Nephron progenitor cell (in vitro differentiated cells): ENCODE results near the gene CGNL1.

Experiments used
- DNase-seq: peaks from one replicate; pipeline ENCODE4 v3.0.0; 2021
- H3K27ac Mint-ChIP-seq: 2 replicates; pipeline ENCODE4 v1.8.0; 2021; ENCODE audit warnings: mild to moderate bottlenecking, moderate library complexity, mixed read lengths
- H3K27me3 Mint-ChIP-seq: 2 replicates; pipeline ENCODE4 v1.8.0; 2021; ENCODE audit warnings: mild to moderate bottlenecking, low read depth, mixed read lengths; ENCODE audit not compliant: poor library complexity
- H3K36me3 Mint-ChIP-seq: 2 replicates; pipeline ENCODE4 v1.8.0; 2021; ENCODE audit warnings: low read depth, mixed read lengths
- H3K4me1 Mint-ChIP-seq: 2 replicates; pipeline ENCODE4 v1.8.0; 2021; ENCODE audit warnings: mixed read lengths
- H3K4me3 Mint-ChIP-seq: 2 replicates; pipeline ENCODE4 v1.8.0; 2021; ENCODE audit warnings: mild to moderate bottlenecking, moderate library complexity, mixed read lengths
- H3K9me3 Mint-ChIP-seq: 2 replicates; pipeline ENCODE4 v1.8.0; 2021; ENCODE audit warnings: mild to moderate bottlenecking, moderate library complexity, mixed read lengths
- TF ChIP-seq, protein P1 (sequence below): fragments of 200-600 bp; sonication (generic); IDR thresholded peaks from 2 replicates; pipeline ENCODE4 v1.5.0; 2021; ENCODE audit warnings: antibody characterized with exemption

The CGNL1 gene

DNA sequence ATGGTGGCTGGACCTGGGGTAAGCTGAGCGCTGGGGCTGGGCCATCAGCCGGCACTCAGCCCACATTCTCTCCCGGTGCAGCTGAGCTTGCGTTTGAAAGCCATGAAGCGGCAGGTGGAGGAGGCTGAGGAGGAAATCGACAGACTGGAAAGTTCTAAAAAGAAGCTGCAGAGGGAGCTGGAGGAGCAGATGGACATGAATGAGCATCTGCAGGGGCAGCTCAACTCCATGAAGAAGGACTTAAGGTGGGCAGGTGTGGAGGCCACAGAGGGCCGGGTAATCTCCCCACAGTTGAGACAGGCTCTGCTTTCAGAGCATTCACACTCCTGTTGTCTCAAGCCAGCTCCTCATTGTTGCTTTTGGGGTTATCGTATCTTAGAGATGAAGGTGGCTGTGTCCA lies 169.7 kb downstream of the CGNL1 start:
- Mint-ChIP-seq H3K9me3 (no peaks in the 10 kb centered on the region), H3K27me3 (peaks cover 5% of the 10 kb centered on the region), H3K27ac (no peak overlapping the region), H3K4me1 (peaks cover 54% of the 10 kb centered on the region), H3K36me3 (no peaks in the 10 kb centered on the region), H3K4me3 (no peak overlapping the region)
- TF ChIP-seq, protein P1, sequence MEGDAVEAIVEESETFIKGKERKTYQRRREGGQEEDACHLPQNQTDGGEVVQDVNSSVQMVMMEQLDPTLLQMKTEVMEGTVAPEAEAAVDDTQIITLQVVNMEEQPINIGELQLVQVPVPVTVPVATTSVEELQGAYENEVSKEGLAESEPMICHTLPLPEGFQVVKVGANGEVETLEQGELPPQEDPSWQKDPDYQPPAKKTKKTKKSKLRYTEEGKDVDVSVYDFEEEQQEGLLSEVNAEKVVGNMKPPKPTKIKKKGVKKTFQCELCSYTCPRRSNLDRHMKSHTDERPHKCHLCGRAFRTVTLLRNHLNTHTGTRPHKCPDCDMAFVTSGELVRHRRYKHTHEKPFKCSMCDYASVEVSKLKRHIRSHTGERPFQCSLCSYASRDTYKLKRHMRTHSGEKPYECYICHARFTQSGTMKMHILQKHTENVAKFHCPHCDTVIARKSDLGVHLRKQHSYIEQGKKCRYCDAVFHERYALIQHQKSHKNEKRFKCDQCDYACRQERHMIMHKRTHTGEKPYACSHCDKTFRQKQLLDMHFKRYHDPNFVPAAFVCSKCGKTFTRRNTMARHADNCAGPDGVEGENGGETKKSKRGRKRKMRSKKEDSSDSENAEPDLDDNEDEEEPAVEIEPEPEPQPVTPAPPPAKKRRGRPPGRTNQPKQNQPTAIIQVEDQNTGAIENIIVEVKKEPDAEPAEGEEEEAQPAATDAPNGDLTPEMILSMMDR, result peak; percentile 7
- no peak for DNase-seq

DNA sequence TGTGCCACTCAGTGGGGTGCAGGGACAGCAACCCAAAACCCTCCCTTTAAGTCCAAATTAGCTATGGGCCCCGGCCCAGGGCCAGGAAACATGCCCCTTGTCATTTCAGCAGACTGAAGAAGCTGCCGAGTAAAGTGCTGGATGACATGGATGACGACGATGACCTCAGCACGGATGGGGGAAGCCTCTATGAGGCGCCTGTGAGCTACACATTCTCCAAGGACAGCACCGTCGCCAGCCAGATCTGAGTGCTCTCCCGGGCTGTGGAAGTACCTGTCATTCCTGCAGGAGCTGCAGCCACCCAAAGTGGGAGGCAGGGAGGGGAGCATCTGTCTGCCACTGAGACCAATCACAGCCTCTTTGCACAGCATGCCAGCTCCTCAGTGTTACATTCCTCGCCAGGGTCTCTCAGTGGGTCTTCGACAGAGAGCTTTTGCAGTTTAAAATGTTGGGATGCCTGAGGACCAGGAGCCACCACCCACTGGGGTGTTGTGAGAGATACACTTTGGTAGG lies 171.0 kb downstream of the CGNL1 start:
- H3K27ac Mint-ChIP-seq, result no peak overlapping the region
- peaks cover 62% of the 10 kb centered on the region for H3K4me1 Mint-ChIP-seq
- DNase-seq, result no peak
- H3K4me3 Mint-ChIP-seq, result no peak overlapping the region
- TF ChIP-seq, protein P1, result no peak
- H3K27me3 Mint-ChIP-seq, result peaks cover 5% of the 10 kb centered on the region
- H3K36me3 Mint-ChIP-seq, result no peaks in the 10 kb centered on the region
- no peaks in the 10 kb centered on the region for H3K9me3 Mint-ChIP-seq

DNA sequence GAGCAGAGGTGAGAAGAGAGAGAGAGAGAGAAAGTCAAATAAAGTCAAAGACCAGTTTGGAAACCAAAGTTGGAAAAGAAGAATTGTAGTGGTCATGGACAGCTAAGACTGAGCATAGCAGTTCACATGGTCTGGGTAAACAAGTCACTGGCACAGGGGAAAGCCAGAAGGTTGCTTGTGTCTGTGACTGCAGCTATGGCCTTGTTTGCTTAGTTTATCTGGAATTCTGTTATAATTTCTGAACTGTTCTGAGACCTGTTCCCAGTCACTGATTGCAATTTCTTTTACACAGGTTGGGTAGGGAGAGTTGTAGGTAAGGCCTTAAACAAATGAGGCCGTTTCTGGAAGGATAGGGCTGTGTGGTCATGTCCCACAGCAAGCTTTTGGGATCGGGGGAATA lies 172.0 kb downstream of the CGNL1 start:
- Mint-ChIP-seq H3K4me3 (no peak overlapping the region), H3K27me3 (peaks cover 8% of the 10 kb centered on the region), H3K36me3 (no peaks in the 10 kb centered on the region), H3K9me3 (no peaks in the 10 kb centered on the region), H3K27ac (peak overlapping the region; percentile 46), H3K4me1 (peaks cover 67% of the 10 kb centered on the region)
- DNase-seq, result no peak
- TF ChIP-seq, protein P1, result no peak

DNA sequence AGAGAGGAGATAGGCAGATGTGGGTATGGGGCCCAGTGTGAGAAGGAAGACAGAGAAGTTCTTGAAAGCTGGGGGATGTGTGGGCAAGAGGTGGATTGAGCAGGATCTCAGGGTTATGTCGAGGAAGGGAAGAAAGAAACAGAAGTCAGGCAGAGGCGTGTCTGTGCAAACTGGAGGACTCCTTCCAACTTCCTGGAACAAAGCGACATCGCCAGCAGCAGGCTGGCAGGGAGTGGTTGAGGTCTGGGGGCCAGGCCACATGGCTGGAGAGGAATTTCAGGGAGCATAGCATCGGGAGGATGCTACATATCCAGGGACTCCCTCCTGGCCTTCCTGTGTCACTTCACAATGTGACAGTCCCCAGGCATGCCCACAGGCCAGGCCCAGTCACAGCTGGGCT lies 172.5 kb downstream of the CGNL1 start:
- peaks cover 67% of the 10 kb centered on the region for H3K4me1 Mint-ChIP-seq
- peaks cover 4% of the 10 kb centered on the region for H3K27me3 Mint-ChIP-seq
- no peak overlapping the region for H3K27ac Mint-ChIP-seq
- TF ChIP-seq, protein P1, result no peak
- no peak overlapping the region for H3K4me3 Mint-ChIP-seq
- no peaks in the 10 kb centered on the region for H3K36me3 Mint-ChIP-seq
- DNase-seq, result no peak
- H3K9me3 Mint-ChIP-seq, result no peaks in the 10 kb centered on the region

DNA sequence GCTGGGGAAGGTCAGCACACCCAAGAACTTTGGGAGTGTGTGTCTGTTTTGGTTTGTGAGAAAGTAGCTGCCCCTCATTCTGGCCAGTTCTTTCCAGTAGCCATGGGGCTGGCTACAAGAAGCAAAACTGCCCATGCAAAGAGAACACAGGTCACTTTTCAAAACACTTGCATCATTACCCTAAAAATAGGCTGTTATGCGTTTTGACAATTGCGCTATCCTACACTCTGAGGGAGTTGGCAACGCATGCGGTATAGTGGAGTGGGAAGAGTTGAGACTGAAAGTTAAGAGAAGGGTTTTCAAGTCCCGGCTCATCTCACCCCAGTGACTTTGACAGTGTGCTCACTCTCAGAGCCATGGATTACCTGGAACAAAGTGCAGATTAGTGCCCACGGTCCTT lies 173.6 kb downstream of the CGNL1 start:
- Mint-ChIP-seq H3K36me3 (no peaks in the 10 kb centered on the region), H3K27me3 (peaks cover 6% of the 10 kb centered on the region), H3K27ac (no peak overlapping the region), H3K4me1 (peaks cover 67% of the 10 kb centered on the region), H3K4me3 (no peak overlapping the region), H3K9me3 (no peaks in the 10 kb centered on the region)
- DNase-seq, result no peak
- TF ChIP-seq, protein P1, result no peak

DNA sequence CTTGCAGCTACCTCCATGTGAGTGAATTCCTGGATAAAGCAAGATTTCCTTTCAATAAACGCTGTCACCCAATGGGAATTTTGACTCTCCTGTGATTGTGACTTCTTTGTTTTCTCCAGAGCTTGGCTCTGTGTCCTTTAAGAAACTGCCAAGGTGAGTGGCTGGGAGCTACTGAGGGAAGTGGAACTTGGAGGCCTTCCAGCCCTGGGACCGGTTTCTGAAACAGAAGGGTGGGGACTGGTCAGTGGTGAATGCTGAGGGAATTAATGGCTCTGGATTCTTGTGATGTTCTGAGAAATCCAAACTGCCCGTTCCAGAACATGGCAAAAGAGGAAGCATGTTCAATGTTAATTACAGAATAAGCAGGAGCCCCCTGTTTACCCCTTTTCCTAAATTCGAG lies 174.3 kb downstream of the CGNL1 start:
- Mint-ChIP-seq H3K4me1 (peaks cover 67% of the 10 kb centered on the region), H3K9me3 (no peaks in the 10 kb centered on the region), H3K27ac (no peak overlapping the region), H3K4me3 (no peak overlapping the region), H3K36me3 (no peaks in the 10 kb centered on the region), H3K27me3 (peaks cover 6% of the 10 kb centered on the region)
- no peak for DNase-seq
- TF ChIP-seq, protein P1, result no peak
